Liver (tissue), 5 donors: Measurements from ENCODE around the gene CCDC152. TPM values are rescaled to one million over a fixed set of nuclear protein-coding genes. Genes with fewer than 3 reads are reported as not detected.

ENCODE experiments used
- JUND ChIP-seq, 2 donors: IDR thresholded peaks; 2 replicates each; pipeline ENCODE4 v1.6.1; 2016; ENCODE audit warnings: antibody characterized with exemption in 2 of 2
- YY1 ChIP-seq: IDR thresholded peaks from 2 replicates; pipeline ENCODE4 v1.6.1; 2016; ENCODE audit warnings: antibody characterized with exemption, mild to moderate bottlenecking
- polyA plus RNA-seq, 2 donors: library from polyadenylated mRNA; stranded (reverse) in 1 of 2; unstranded in 1 of 2; fragments of 200-250 nt in 1 of 2; fragments of >200 nt in 1 of 2; fragmentation: Nextera tagmentation in 1 of 2; extraction: Ambion mirVana in 1 of 2; gene quantifications; one replicate each; pipeline versions ENCODE4 v1.2.1 to v1.2.3, GENCODE V29; 2013 to 2015
- total RNA-seq, 2 donors: library from RNA; depleted of rRNA; stranded (reverse); fragments of >200 nt; gene quantifications; one replicate each; pipeline ENCODE4 v1.2.3, GENCODE V29; 2014
- TF ChIP-seq, protein P1 (sequence below): IDR thresholded peaks from 2 replicates; pipeline ENCODE4 v1.6.1; 2016; ENCODE audit warnings: antibody characterized with exemption
- TF ChIP-seq, protein P2 (sequence below): IDR thresholded peaks from 2 replicates; pipeline ENCODE4 v1.6.1; 2016; ENCODE audit warnings: antibody characterized with exemption
- TF ChIP-seq, protein P3 (sequence below): IDR thresholded peaks from 2 replicates; pipeline ENCODE4 v1.6.1; 2016; ENCODE audit warnings: antibody characterized with exemption
- donor health status: healthy.
- donor health status: healthy.
- donor health status: healthy.

Gene CCDC152
- total and polyA plus RNA-seq, 4 donors, result 0.08 to 81.4 (median 3.3) TPM

DNA sequence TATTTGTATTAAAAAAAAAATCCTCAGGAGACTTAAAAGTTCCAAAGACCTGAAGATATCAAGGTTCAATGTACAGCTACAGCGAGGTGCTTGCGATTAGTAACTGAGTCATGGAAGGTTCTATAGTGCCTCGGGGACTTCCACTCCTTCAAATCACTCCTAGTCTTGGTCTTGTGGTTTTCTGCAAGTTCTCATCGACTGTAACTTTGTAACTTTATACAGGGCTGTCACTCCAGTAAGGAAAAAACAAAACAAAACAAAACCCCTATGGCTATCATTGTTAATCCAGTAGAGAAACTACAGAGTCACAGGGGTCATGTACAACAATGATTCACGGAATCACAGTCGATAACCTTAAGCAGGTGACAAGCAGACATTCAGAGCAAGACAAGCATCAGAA is 94.9 kb downstream of the CCDC152 start (continued):
- TF ChIP-seq, protein P1, sequence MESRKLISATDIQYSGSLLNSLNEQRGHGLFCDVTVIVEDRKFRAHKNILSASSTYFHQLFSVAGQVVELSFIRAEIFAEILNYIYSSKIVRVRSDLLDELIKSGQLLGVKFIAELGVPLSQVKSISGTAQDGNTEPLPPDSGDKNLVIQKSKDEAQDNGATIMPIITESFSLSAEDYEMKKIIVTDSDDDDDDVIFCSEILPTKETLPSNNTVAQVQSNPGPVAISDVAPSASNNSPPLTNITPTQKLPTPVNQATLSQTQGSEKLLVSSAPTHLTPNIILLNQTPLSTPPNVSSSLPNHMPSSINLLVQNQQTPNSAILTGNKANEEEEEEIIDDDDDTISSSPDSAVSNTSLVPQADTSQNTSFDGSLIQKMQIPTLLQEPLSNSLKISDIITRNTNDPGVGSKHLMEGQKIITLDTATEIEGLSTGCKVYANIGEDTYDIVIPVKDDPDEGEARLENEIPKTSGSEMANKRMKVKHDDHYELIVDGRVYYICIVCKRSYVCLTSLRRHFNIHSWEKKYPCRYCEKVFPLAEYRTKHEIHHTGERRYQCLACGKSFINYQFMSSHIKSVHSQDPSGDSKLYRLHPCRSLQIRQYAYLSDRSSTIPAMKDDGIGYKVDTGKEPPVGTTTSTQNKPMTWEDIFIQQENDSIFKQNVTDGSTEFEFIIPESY, result no peak
- no peak for TF ChIP-seq JUND (IDR thresholded peaks at IDR 0.05)
- TF ChIP-seq, protein P2, sequence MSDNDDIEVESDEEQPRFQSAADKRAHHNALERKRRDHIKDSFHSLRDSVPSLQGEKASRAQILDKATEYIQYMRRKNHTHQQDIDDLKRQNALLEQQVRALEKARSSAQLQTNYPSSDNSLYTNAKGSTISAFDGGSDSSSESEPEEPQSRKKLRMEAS, result no peak
- TF ChIP-seq YY1, result no peak
- TF ChIP-seq, protein P3, sequence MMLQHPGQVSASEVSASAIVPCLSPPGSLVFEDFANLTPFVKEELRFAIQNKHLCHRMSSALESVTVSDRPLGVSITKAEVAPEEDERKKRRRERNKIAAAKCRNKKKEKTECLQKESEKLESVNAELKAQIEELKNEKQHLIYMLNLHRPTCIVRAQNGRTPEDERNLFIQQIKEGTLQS, result no peak

Other genes with a start within 250 kb of the CCDC152 start
- gene SELENOP, start 55.1 kb downstream of the CCDC152 start, total RNA-seq, result 1,000 to 10,000 TPM in 1 of 2 donors, 100 to 1,000 TPM in 1; 944 to 1,776 TPM
- gene SELENOP, start 55.1 kb downstream of the CCDC152 start, polyA plus RNA-seq, result 1,000 to 10,000 TPM in 1 of 2 donors, 100 to 1,000 TPM in 1; 880 to 1,788 TPM